HepG2 (cell line): ENCODE data around the gene TMEM108. TPM values are rescaled to one million over a fixed set of nuclear protein-coding genes. Genes with fewer than 3 reads are reported as not detected.

Experiments
- ATAC-seq: fragments of 200-7000 bp; cut with Tn5 transposase; 3 replicates; pipeline ENCODE4 v1.9.1; 2020; ENCODE audit warnings: mild to moderate bottlenecking, moderate library complexity
- BruUV-seq: library from RNA; stranded (reverse); fragments of 400-500 nt; replicated peaks from 2 replicates; lab custom pipeline; 2021; lab: Mats Ljungman, UMichigan
- CTCF ChIA-PET: fragments of 300-600 bp; formaldehyde crosslinking; extraction: SDS; loops from one replicate; lab custom pipeline; 2021; ENCODE audit warnings: low total read pairs, inconsistent platforms, low intra/inter-chr PET ratio; lab: Yijun Ruan, JAX
- POLR2A ChIA-PET: fragments of 350-600 bp; sonication (Branson Sonifier 250); formaldehyde crosslinking; loops from one replicate; lab custom pipeline; 2020; ENCODE audit warnings: antibody characterized with exemption, inconsistent platforms; lab: Yijun Ruan, JAX
- DNase-seq: peaks from one replicate; pipeline ENCODE4 v3.0.0-alpha.2; 2015; ENCODE audit warnings: low spot score
- FAIRE-seq: peaks from 3 replicates; lab custom pipeline; 2011; peaks lifted over from hg19 to GRCh38; lab: Jason Lieb, UNC
- H2AFZ ChIP-seq: one replicate; pipeline ENCODE4 v1.6.1; 2011; ENCODE audit warnings: low read length, inconsistent platforms
- H3K27ac ChIP-seq: fragments of 300-600 bp; 3 replicates; pipeline ENCODE4 v1.8.0; 2011; ENCODE audit warnings: mixed run types, mild to moderate bottlenecking, mixed read lengths, low read length, inconsistent platforms; ENCODE audit not compliant: insufficient read depth; ENCODE audit errors: extremely low read length
- H3K27me3 ChIP-seq, 2 experiments: fragments of 200-600 bp in 1 of 2; 2 replicates in 1 of 2; 3 replicates in 1 of 2; pipeline versions ENCODE4 v1.6.0 to v1.8.0; 2011; ENCODE audit warnings: low read length in 2 of 2, mild to moderate bottlenecking in 2 of 2, moderate library complexity in 2 of 2, inconsistent platforms in 1 of 2; ENCODE audit not compliant: insufficient read depth in 2 of 2, control insufficient read depth in 1 of 2
- H3K36me3 ChIP-seq, 2 experiments: fragments of 200-600 bp in 1 of 2; replicated peaks in 1 of 2; 2 replicates in 1 of 2; 3 replicates in 1 of 2; pipeline versions ENCODE4 v1.5.1 to v1.8.0; 2011; ENCODE audit warnings: low read length in 2 of 2, inconsistent platforms in 1 of 2; ENCODE audit not compliant: insufficient read depth in 2 of 2, control insufficient read depth in 1 of 2
- H3K4me1 ChIP-seq: 2 replicates; pipeline ENCODE4 v1.5.1; 2012; ENCODE audit warnings: low read length, inconsistent platforms; ENCODE audit not compliant: insufficient read depth
- H3K4me2 ChIP-seq: 2 replicates; pipeline ENCODE4 v1.6.0; 2011; ENCODE audit warnings: low read depth, low read length, inconsistent platforms
- H3K4me3 ChIP-seq, 3 experiments: fragments of 200-600 bp in 1 of 3; sonication (generic), shearing (Covaris generic) in 1 of 3; replicated peaks in 1 of 3; 2 replicates each; pipeline ENCODE4 v1.5.1; 2011 to 2016; ENCODE audit warnings: low read length in 3 of 3, inconsistent platforms in 2 of 3, low read depth in 2 of 3, mild to moderate bottlenecking in 2 of 3, control low read depth in 1 of 3, mixed read lengths in 1 of 3; ENCODE audit not compliant: insufficient read depth in 1 of 3
- H3K79me2 ChIP-seq: one replicate; pipeline ENCODE4 v1.6.1; 2011; ENCODE audit warnings: low read length, inconsistent platforms; ENCODE audit not compliant: insufficient read depth
- H3K9ac ChIP-seq: 2 replicates; pipeline ENCODE4 v1.6.0; 2011; ENCODE audit warnings: mild to moderate bottlenecking, low read depth, low read length, inconsistent platforms; ENCODE audit not compliant: insufficient read depth
- H3K9me3 ChIP-seq: 2 replicates; pipeline ENCODE4 v1.5.1; 2012; ENCODE audit warnings: mild to moderate bottlenecking, low read length
- H4K20me1 ChIP-seq: 2 replicates; pipeline ENCODE4 v1.6.0; 2011; ENCODE audit warnings: inconsistent platforms, mild to moderate bottlenecking, low read length, moderate library complexity; ENCODE audit not compliant: insufficient read depth
- AGO2 ChIP-seq: fragments of 200-400 bp; formaldehyde crosslinking; optimal IDR thresholded peaks from 2 replicates; pipeline ENCODE3; 2017; ENCODE audit warnings: mild to moderate bottlenecking, low read depth, low read length, moderate library complexity
- ATF1 ChIP-seq: IDR thresholded peaks from 2 replicates; pipeline ENCODE4 v1.6.1; 2016; ENCODE audit warnings: mild to moderate bottlenecking, control low read depth
- FOXK1 ChIP-seq: sonication (generic); formaldehyde crosslinking; IDR thresholded peaks from 2 replicates; pipeline ENCODE4 v1.4.0; 2020; ENCODE audit warnings: low read depth, missing genetic modification reagents, borderline replicate concordance
- FOXK2 ChIP-seq: fragments of 450-650 bp; IDR thresholded peaks from 2 replicates; pipeline ENCODE4 v1.6.1; 2016
- GABPA ChIP-seq, 2 experiments: IDR thresholded peaks; 2 replicates each; pipeline ENCODE4 v1.6.1; 2011 to 2016; ENCODE audit warnings: low read depth in 2 of 2, low read length in 1 of 2, missing biosample characterization in 1 of 2, missing genetic modification characterization in 1 of 2
- NR2C2 ChIP-seq: sonication (generic); formaldehyde crosslinking; IDR thresholded peaks from 2 replicates; pipeline ENCODE4 v1.4.0; 2020; ENCODE audit warnings: missing genetic modification reagents, mild to moderate bottlenecking, moderate library complexity, borderline replicate concordance
- POLR2G ChIP-seq: fragments of 200-400 bp; formaldehyde crosslinking; IDR thresholded peaks from 2 replicates; pipeline ENCODE4 v1.6.1; 2018; ENCODE audit warnings: mild to moderate bottlenecking, low read depth, low read length, moderate library complexity
- RBFOX2 ChIP-seq: fragments of 200-400 bp; formaldehyde crosslinking; IDR thresholded peaks from 2 replicates; pipeline ENCODE4 v1.6.1; 2017; ENCODE audit warnings: low read depth, mild to moderate bottlenecking, low read length
- RXRB ChIP-seq: IDR thresholded peaks from 2 replicates; pipeline ENCODE4 v1.6.1; 2016; ENCODE audit warnings: borderline replicate concordance, missing genetic modification reagents, missing compliant biosample characterization
- WGBS: methylation state at CpG from one replicate; pipeline ENCODE4 v1.1.6; 2017; ENCODE audit warnings: low lambda C conversion rate; 5-methylcytosine and 5-hydroxymethylcytosine counted together
- in situ Hi-C: cut with HindIII; loops from 2 replicates; pipeline ENCODE4 v1.10.0; 2017; ENCODE audit warnings: low pct_unique_long_range_greater_than_20kb; ENCODE audit not compliant: extremely low pct_ligation_motif_present
- intact Hi-C: fragments of 100-400 bp; cut with micrococcal nuclease; formaldehyde crosslinking; loops from one replicate; pipeline ENCODE4 v1.10.0; 2022; ENCODE audit not compliant: unreplicated experiment
- polyA plus RNA-seq, 8 experiments: library from polyadenylated mRNA; depleted of rRNA in 3 of 8; stranded (reverse) in 7 of 8; unstranded in 1 of 8; fragments of >200 nt; fragmentation: Illumina TruSeq in 4 of 8; extraction: Trizol in 4 of 8; gene quantifications; 2 replicates each; pipeline versions ENCODE4 v1.2.1 to v1.2.3, GENCODE V29; 2011 to 2016; ENCODE audit warnings: low read depth in 4 of 8, missing spikeins in 1 of 8, mixed read lengths in 1 of 8; ENCODE audit not compliant: insufficient read depth in 1 of 8
- total RNA-seq, 5 experiments: library from RNA; depleted of rRNA; stranded (reverse); fragments of >200 nt; fragmentation: Illumina TruSeq; extraction: Trizol; gene quantifications; 2 replicates each; pipeline ENCODE4 v1.2.3, GENCODE V29; 2016; ENCODE audit warnings: low read depth in 1 of 5

The TMEM108 gene
- total and polyA plus RNA-seq, 2 of the 13 experiments (the other 11 are each of a cell fraction or from before 2014, with no cell fraction given): not detected

DNA sequence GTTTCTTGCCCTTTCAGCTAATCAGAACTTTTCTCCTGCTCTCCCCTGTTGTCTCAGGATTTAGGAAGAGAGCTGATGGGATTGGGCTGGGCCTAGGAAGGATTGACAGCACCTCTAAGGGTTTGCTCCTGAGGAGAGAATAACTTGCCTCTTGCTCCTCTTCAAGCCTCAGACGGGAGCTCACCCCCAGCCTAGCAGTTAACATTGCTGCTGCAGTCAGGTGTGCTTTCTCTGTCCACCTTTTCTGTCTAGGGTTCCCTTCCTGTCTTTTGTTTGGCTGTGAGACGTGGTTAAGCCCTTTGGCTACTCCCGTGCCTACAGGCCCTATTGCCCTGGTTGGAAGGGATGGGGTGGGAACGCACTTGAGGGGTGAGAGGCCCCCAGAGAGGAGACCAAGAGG is 20.1 kb downstream of the TMEM108 start:
- Histone ChIP-seq H3K36me3 (no peaks in the 10 kb centered on the region), H3K9ac (no peak overlapping the region), H4K20me1 (no peaks in the 10 kb centered on the region), H3K9me3 (no peaks in the 10 kb centered on the region), H3K4me3 (no peak overlapping the region), H3K27me3 (no peaks in the 10 kb centered on the region), H3K79me2 (no peaks in the 10 kb centered on the region)
- FAIRE-seq (no peak), DNase-seq (no peak)
- POLR2A ChIA-PET: no interaction called here
- in situ Hi-C loops: no loop called here
- BruUV-seq: no TSS peak
- TF ChIP-seq POLR2G: no peak
- TF ChIP-seq FOXK2: no peak
- TF ChIP-seq, all 625 proteins: peak for 0
- CTCF ChIA-PET: no interaction called here
- 3% methylated on average over 4 of the region's 4 CpGs for WGBS
- H3K27ac ChIP-seq: no peak overlapping the region
- no peak for ATAC-seq
- H3K4me2 ChIP-seq: no peak overlapping the region
- H3K4me1 ChIP-seq: no peaks in the 10 kb centered on the region
- intact Hi-C loops: no loop called here
- no peak overlapping the region for H2AFZ ChIP-seq

DNA sequence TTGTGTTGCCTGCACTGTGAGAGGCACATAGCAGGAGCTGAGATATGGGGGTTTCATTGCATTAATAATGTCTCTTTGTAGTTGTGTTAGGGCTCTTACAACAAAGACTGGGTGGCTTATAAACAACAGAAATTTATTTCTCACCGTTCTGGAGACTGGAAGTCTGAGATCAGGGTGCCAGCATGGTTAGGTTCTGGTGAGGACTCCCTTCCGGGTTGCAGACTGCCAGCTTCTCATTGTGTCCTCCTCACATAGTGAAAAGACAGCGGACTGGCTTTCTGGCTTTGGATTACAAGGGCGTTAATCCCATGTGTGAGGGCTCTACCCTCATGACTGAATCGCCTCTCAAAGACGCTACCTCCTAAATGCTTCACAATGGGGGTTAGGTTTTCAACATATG is 20.6 kb downstream of the TMEM108 start:
- no peaks in the 10 kb centered on the region for H4K20me1 ChIP-seq
- H3K36me3 ChIP-seq: no peaks in the 10 kb centered on the region
- no peak for ATAC-seq
- TF ChIP-seq FOXK1 (no peak), RBFOX2 (no peak), ATF1 (no peak), NR2C2 (CRISPR knock-in tag) (no peak), GABPA (IDR thresholded peaks at IDR 0.05; ENCODE audit: low read depth, low read length) (no peak), GABPA (CRISPR knock-in tag; IDR thresholded peaks at IDR 0.05; ENCODE audit: low read depth) (no peak), AGO2 (no peak), RXRB (CRISPR knock-in tag) (no peak)
- H3K4me3 ChIP-seq: no peak overlapping the region
- no peak overlapping the region for H3K9ac ChIP-seq
- no TSS peak for BruUV-seq
- intact Hi-C loops (no loop called here), in situ Hi-C loops (no loop called here)
- ChIA-PET CTCF (no interaction called here), POLR2A (no interaction called here)
- DNase-seq: no peak
- no peaks in the 10 kb centered on the region for H3K9me3 ChIP-seq
- no peaks in the 10 kb centered on the region for H3K27me3 ChIP-seq
- no peak overlapping the region for H2AFZ ChIP-seq
- H3K27ac ChIP-seq: no peak overlapping the region
- no peak overlapping the region for H3K4me2 ChIP-seq
- H3K79me2 ChIP-seq: no peaks in the 10 kb centered on the region
- 2% methylated on average over 6 of the region's 6 CpGs for WGBS
- FAIRE-seq: no peak
- H3K4me1 ChIP-seq: no peaks in the 10 kb centered on the region
